Suprapubic skin (tissue), 4 donors: ENCODE data around the gene WDR44.

Experiments used
- CTCF ChIP-seq, 2 donors: fragments of 200-600 bp in 1 of 2; fragments of 450-650 bp in 1 of 2; sonication (generic) in 1 of 2; IDR thresholded peaks; one replicate each; pipeline ENCODE4 v1.5.1; 2016 to 2019; ENCODE audit warnings: antibody characterized with exemption in 2 of 2, mild to moderate bottlenecking in 1 of 2, moderate library complexity in 1 of 2
- EP300 ChIP-seq: sonication (generic); formaldehyde crosslinking; IDR thresholded peaks from one replicate; pipeline ENCODE4 v1.6.1; 2017; ENCODE audit warnings: antibody characterized with exemption
- POLR2A ChIP-seq, 2 donors: fragments of 450-650 bp; IDR thresholded peaks; one replicate each; pipeline ENCODE4 v1.6.1; 2017; ENCODE audit warnings: antibody characterized with exemption in 2 of 2, mild to moderate bottlenecking in 2 of 2, moderate library complexity in 2 of 2
- POLR2AphosphoS5 ChIP-seq, 3 donors: sonication (generic); formaldehyde crosslinking; IDR thresholded peaks; one replicate each; pipeline ENCODE4 v1.6.1; 2017; ENCODE audit warnings: antibody characterized with exemption in 3 of 3

GRCh38 chrX:118383120-118383519 is 37.2 kb downstream of the WDR44 start:
- TF ChIP-seq EP300 (no peak), CTCF (IDR thresholded peaks at IDR 0.05) (no peak), POLR2A (IDR thresholded peaks at IDR 0.05) (no peak), POLR2AphosphoS5 (IDR thresholded peaks at IDR 0.05) (no peak)
